ENCODE results near the gene IER5. TPM values are rescaled to one million over a fixed set of nuclear protein-coding genes. Genes with fewer than 3 reads are reported as not detected.

The IER5 gene
- total RNA-seq, 1 experiment from 2014 or later: 20.4 TPM

GRCh38 chr1:181140398-181140797 lies 51.9 kb downstream of the IER5 start:
- ATAC-seq (no peak), DNase-seq (ENCODE audit: low read depth, low spot score) (no peak)
- no TSS peak for BruUV-seq (replicated peaks)
- intact Hi-C loops (cut with micrococcal nuclease; ENCODE audit: unreplicated experiment): loop anchor here (5.0 kb wide), 1 partner anchor 258 kb away; no protein-coding TSS in a partner anchor
- CTCF ChIA-PET: interaction anchor here (1.3 kb wide), 1 partner anchor 56 kb away, joined by 7 read pairs; no protein-coding TSS in a partner anchor
- TF ChIP-seq SIN3A (IDR thresholded peaks at IDR 0.05; ENCODE audit: borderline replicate concordance, insufficient read depth, low read depth, low read length) (no peak), TCF7L2 (IDR thresholded peaks at IDR 0.05; ENCODE audit: low read depth, low read length) (no peak), CTCF (IDR thresholded peaks at IDR 0.05) (no peak), POLR2AphosphoS5 (IDR thresholded peaks at IDR 0.05; ENCODE audit: low read depth, low read length) (no peak)
- TF ChIP-seq, protein P1, sequence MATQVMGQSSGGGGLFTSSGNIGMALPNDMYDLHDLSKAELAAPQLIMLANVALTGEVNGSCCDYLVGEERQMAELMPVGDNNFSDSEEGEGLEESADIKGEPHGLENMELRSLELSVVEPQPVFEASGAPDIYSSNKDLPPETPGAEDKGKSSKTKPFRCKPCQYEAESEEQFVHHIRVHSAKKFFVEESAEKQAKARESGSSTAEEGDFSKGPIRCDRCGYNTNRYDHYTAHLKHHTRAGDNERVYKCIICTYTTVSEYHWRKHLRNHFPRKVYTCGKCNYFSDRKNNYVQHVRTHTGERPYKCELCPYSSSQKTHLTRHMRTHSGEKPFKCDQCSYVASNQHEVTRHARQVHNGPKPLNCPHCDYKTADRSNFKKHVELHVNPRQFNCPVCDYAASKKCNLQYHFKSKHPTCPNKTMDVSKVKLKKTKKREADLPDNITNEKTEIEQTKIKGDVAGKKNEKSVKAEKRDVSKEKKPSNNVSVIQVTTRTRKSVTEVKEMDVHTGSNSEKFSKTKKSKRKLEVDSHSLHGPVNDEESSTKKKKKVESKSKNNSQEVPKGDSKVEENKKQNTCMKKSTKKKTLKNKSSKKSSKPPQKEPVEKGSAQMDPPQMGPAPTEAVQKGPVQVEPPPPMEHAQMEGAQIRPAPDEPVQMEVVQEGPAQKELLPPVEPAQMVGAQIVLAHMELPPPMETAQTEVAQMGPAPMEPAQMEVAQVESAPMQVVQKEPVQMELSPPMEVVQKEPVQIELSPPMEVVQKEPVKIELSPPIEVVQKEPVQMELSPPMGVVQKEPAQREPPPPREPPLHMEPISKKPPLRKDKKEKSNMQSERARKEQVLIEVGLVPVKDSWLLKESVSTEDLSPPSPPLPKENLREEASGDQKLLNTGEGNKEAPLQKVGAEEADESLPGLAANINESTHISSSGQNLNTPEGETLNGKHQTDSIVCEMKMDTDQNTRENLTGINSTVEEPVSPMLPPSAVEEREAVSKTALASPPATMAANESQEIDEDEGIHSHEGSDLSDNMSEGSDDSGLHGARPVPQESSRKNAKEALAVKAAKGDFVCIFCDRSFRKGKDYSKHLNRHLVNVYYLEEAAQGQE (IDR thresholded peaks at IDR 0.05; ENCODE audit: insufficient read depth in 1 of 2, low read depth in 2 of 2, low read length in 1 of 2): no peak
- Histone ChIP-seq H3K36me3 (ENCODE audit: control insufficient read depth, insufficient read depth, low read length) (no peaks in the 10 kb centered on the region), H3K4me3 (ENCODE audit: low read depth in 2 of 2, low read length in 2 of 2) (no peak overlapping the region), H3K27ac (ENCODE audit: low read length) (peak overlapping the region; percentile 9; the same call in 1 of the 2 replicates), H3K4me1 (ENCODE audit: control insufficient read depth, insufficient read depth, low read length) (peaks cover 17% of the 10 kb centered on the region), H3K9me3 (ENCODE audit: control insufficient read depth, insufficient read depth, low read depth, low read length) (no peaks in the 10 kb centered on the region), H3K27me3 (ENCODE audit: control insufficient read depth, insufficient read depth, low read length) (no peaks in the 10 kb centered on the region)
- in situ Hi-C loops (cut with HindIII; ENCODE audit: low pct_unique_long_range_greater_than_20kb, low sequenced_read_pairs): no loop called here
- POLR2A ChIA-PET: interaction anchor here (0.6 kb wide), 1 partner anchor 35 kb away, joined by 11 read pairs; no protein-coding TSS in a partner anchor

GRCh38 chr1:181140891-181141290 lies 52.4 kb downstream of the IER5 start:
- DNase-seq (ENCODE audit: low read depth, low spot score) (no peak), ATAC-seq (no peak)
- Histone ChIP-seq H3K27me3 (ENCODE audit: control insufficient read depth, insufficient read depth, low read length) (no peaks in the 10 kb centered on the region), H3K4me1 (ENCODE audit: control insufficient read depth, insufficient read depth, low read length) (peaks cover 12% of the 10 kb centered on the region), H3K27ac (ENCODE audit: low read length) (no peak overlapping the region), H3K9me3 (ENCODE audit: control insufficient read depth, insufficient read depth, low read depth, low read length) (no peaks in the 10 kb centered on the region), H3K36me3 (ENCODE audit: control insufficient read depth, insufficient read depth, low read length) (no peaks in the 10 kb centered on the region), H3K4me3 (ENCODE audit: low read depth in 2 of 2, low read length in 2 of 2) (no peak overlapping the region)
- in situ Hi-C loops (cut with HindIII; ENCODE audit: low pct_unique_long_range_greater_than_20kb, low sequenced_read_pairs): no loop called here
- ChIA-PET CTCF (interaction anchor here (0.6 to 1.3 kb wide), 2 partner anchors 9 to 57 kb away, joined by 3 to 7 read pairs; no protein-coding TSS in a partner anchor), POLR2A (interaction anchor here (0.6 kb wide), 2 partner anchors 35 to 451 kb away, joined by 4 to 11 read pairs; no protein-coding TSS in a partner anchor)
- intact Hi-C loops (cut with micrococcal nuclease; ENCODE audit: unreplicated experiment): loop anchor here (5.0 kb wide), 1 partner anchor 259 kb away; no protein-coding TSS in a partner anchor
- no TSS peak for BruUV-seq (replicated peaks)
- no peak for TF ChIP-seq POLR2AphosphoS5 (IDR thresholded peaks at IDR 0.05; ENCODE audit: low read depth, low read length)
- TF ChIP-seq, protein P1 (IDR thresholded peaks at IDR 0.05; ENCODE audit: insufficient read depth in 1 of 2, low read depth in 2 of 2, low read length in 1 of 2): no peak
- TF ChIP-seq CTCF (IDR thresholded peaks at IDR 0.05): no peak
- TF ChIP-seq SIN3A (IDR thresholded peaks at IDR 0.05; ENCODE audit: borderline replicate concordance, insufficient read depth, low read depth, low read length): no peak
- no peak for TF ChIP-seq TCF7L2 (IDR thresholded peaks at IDR 0.05; ENCODE audit: low read depth, low read length)
